ENCODE results near the gene BEAN1. TPM values are rescaled to one million over a fixed set of nuclear protein-coding genes. Genes with fewer than 3 reads are reported as not detected.

BEAN1 gene
- total and polyA plus RNA-seq, 12 donors: 0.11 to 0.54 (median 0.18) TPM; not detected in 2

GRCh38 chr16:66486773-66487579, 59.9 kb downstream of the BEAN1 start:
- 50 to 81% (median 77%) methylated on average over 1 to 3 of the region's 3 CpGs for WGBS, 4 donors
- H3K36me3 ChIP-seq (replicated peaks in 1 of 2): no peaks in the 10 kb centered on the region
- intact Hi-C loops (cut with DNase I): no loop called here
- no peak overlapping the region for H3K4me3 ChIP-seq
- peaks cover 0 to 11% of the 10 kb centered on the region in 2 donors for H3K4me1 ChIP-seq (replicated peaks in 1 of 2)
- TF ChIP-seq POLR2A (IDR thresholded peaks at IDR 0.05) (no peak), CTCF (IDR thresholded peaks at IDR 0.05) (no peak)
- peak overlapping the region in 2 of 5 donors; percentile 2 to 50 for H3K27ac ChIP-seq
- no peaks in the 10 kb centered on the region for H3K27me3 ChIP-seq
- no peaks in the 10 kb centered on the region for H3K9me3 ChIP-seq (replicated peaks in 1 of 3)
- peak in 5 of 7 donors; percentile 28 to 58 (median 34) for DNase-seq

DNA sequence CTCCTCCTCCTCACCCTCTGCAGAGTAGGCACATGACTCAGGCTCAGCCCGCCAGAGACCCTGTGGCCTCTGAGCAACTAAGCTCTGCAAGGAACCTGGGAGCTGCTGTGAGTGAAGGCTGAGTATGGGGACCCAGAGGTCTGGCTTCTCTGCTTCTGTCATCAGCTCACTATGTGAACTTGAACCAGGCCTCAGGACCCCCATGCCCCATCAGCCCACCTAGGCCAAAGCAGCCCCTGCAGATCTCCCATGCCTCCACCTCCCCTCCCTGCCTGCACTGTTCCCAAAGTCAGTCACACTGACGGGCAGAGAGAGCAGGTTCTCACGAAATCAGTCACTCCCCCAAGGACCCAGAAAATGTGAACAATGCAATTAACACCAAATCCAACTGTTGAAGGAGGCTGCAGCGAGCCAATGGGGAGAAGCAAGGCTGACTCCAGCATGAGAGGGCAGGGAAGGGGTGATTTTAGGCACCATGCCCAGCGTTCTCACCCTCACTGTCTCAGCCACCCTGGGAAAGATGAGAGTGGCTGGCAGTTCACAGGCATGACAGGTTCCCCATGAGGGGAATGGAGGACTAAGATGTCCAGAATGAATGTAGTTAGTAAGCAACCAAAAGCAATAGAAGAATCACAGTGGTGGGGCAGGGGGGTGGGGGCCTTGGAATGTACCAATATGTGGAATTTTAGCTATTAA, 60.6 kb downstream of the BEAN1 start:
- H3K4me3 ChIP-seq: no peak overlapping the region
- no peaks in the 10 kb centered on the region for H3K27me3 ChIP-seq
- no peaks in the 10 kb centered on the region for H3K36me3 ChIP-seq (replicated peaks in 1 of 2)
- H3K9me3 ChIP-seq (replicated peaks in 1 of 3): no peaks in the 10 kb centered on the region
- 81 to 95% (median 87%) methylated on average over 5 of the region's 5 CpGs for WGBS, 4 donors
- intact Hi-C loops (cut with DNase I): no loop called here
- peaks cover 0 to 11% of the 10 kb centered on the region in 2 donors for H3K4me1 ChIP-seq (replicated peaks in 1 of 2)
- peak in 2 of 7 donors; percentile 20 to 41 for DNase-seq
- H3K27ac ChIP-seq: peak overlapping the region in 1 of 5 donors; percentile 50
- TF ChIP-seq POLR2A (IDR thresholded peaks at IDR 0.05) (no peak), CTCF (IDR thresholded peaks at IDR 0.05) (no peak)

GRCh38 chr16:66488505-66488904, 61.4 kb downstream of the BEAN1 start:
- Histone ChIP-seq H3K27me3 (no peaks in the 10 kb centered on the region), H3K4me3 (no peak overlapping the region), H3K9me3 (replicated peaks in 1 of 3) (no peaks in the 10 kb centered on the region), H3K27ac (no peak overlapping the region), H3K4me1 (replicated peaks in 1 of 2) (peaks cover 0 to 11% of the 10 kb centered on the region in 2 donors), H3K36me3 (replicated peaks in 1 of 2) (no peaks in the 10 kb centered on the region)
- DNase-seq: peak in 2 of 7 donors; percentile 12 to 29
- WGBS, 4 donors: 80 to 100% (median 94%) methylated on average over 1 of the region's 1 CpG
- intact Hi-C loops (cut with DNase I): no loop called here
- TF ChIP-seq CTCF (IDR thresholded peaks at IDR 0.05) (no peak), POLR2A (IDR thresholded peaks at IDR 0.05) (no peak)

- DNase-seq: peak in 3 of 7 donors; percentile 5 to 45 (median 9)
- intact Hi-C loops (cut with DNase I): no loop called here
These were observed 62.3 kb downstream of the BEAN1 start for GRCh38 chr16:66489385-66489784.

More at GRCh38 chr16:66489385-66489784, 62.3 kb downstream of the BEAN1 start:
- Histone ChIP-seq H3K27me3 (no peaks in the 10 kb centered on the region), H3K27ac (no peak overlapping the region), H3K4me3 (no peak overlapping the region), H3K4me1 (replicated peaks in 1 of 2) (peaks cover 0 to 11% of the 10 kb centered on the region in 2 donors), H3K9me3 (replicated peaks in 1 of 3) (no peaks in the 10 kb centered on the region), H3K36me3 (replicated peaks in 1 of 2) (no peaks in the 10 kb centered on the region)
- WGBS, 4 donors: 69 to 93% (median 78%) methylated on average over 2 of the region's 2 CpGs
- TF ChIP-seq POLR2A (IDR thresholded peaks at IDR 0.05): no peak

Measured in adrenal gland (tissue), 12 donors.